CD14-positive monocyte (primary cell): ENCODE results near the gene ZNF790. TPM values are rescaled to one million over a fixed set of nuclear protein-coding genes. Genes with fewer than 3 reads are reported as not detected.

ENCODE experiments used
- DNase-seq, 3 donors: peaks; one replicate each; pipeline ENCODE4 v3.0.0-alpha.2; 2011 to 2022
- H2AFZ ChIP-seq: 2 replicates; pipeline ENCODE4 v1.6.0; 2012; ENCODE audit warnings: mild to moderate bottlenecking, low read depth, low read length, inconsistent platforms; ENCODE audit not compliant: insufficient read depth, poor library complexity, severe bottlenecking
- H3K27ac ChIP-seq, 2 donors: 1 replicate in 1 of 2; 2 replicates in 1 of 2; pipeline ENCODE4 v1.5.1; 2012 to 2013; ENCODE audit warnings: low read length in 2 of 2, control low read depth in 1 of 2, inconsistent platforms in 1 of 2, low read depth in 1 of 2, mild to moderate bottlenecking in 1 of 2
- H3K27me3 ChIP-seq, 2 donors: one replicate each; pipeline versions ENCODE4 v1.6.0 to v1.6.1; 2011 to 2013; ENCODE audit warnings: low read length in 2 of 2; ENCODE audit not compliant: control insufficient read depth in 2 of 2, insufficient read depth in 2 of 2
- H3K36me3 ChIP-seq, 2 donors: replicated peaks in 1 of 2; 1 replicate in 1 of 2; 2 replicates in 1 of 2; pipeline versions ENCODE4 v1.5.1 to v1.6.1; 2012 to 2013; ENCODE audit warnings: low read length in 2 of 2, control low read depth in 1 of 2, inconsistent platforms in 1 of 2, mild to moderate bottlenecking in 1 of 2; ENCODE audit not compliant: insufficient read depth in 2 of 2, control insufficient read depth in 1 of 2
- H3K4me1 ChIP-seq, 2 donors: 1 replicate in 1 of 2; 2 replicates in 1 of 2; pipeline versions ENCODE4 v1.5.1 to v1.6.1; 2012 to 2013; ENCODE audit warnings: low read length in 2 of 2, control low read depth in 1 of 2, inconsistent platforms in 1 of 2, mild to moderate bottlenecking in 1 of 2, moderate library complexity in 1 of 2; ENCODE audit not compliant: insufficient read depth in 2 of 2, control insufficient read depth in 1 of 2
- H3K4me2 ChIP-seq: replicated peaks from 2 replicates; pipeline ENCODE3; 2012; ENCODE audit warnings: low read length, moderate library complexity, mild to moderate bottlenecking; ENCODE audit not compliant: poor library complexity, severe bottlenecking; ENCODE audit errors: extremely low read depth
- H3K4me3 ChIP-seq, 3 experiments: fragments of 200-600 bp in 1 of 3; sonication (generic) in 1 of 3; replicated peaks in 1 of 3; 1 replicate in 2 of 3; 2 replicates in 1 of 3; pipeline ENCODE4 v1.5.1; 2011 to 2013; ENCODE audit warnings: low read length in 3 of 3, mild to moderate bottlenecking in 3 of 3, control low read depth in 2 of 3, low read depth in 2 of 3, inconsistent platforms in 1 of 3, moderate library complexity in 1 of 3
- H3K79me2 ChIP-seq: 2 replicates; pipeline ENCODE4 v1.6.0; 2012; ENCODE audit warnings: mild to moderate bottlenecking, control low read depth, inconsistent platforms, low read length, moderate library complexity; ENCODE audit not compliant: insufficient read depth
- H3K9ac ChIP-seq: 2 replicates; pipeline ENCODE4 v1.6.0; 2017; ENCODE audit warnings: low read length, mild to moderate bottlenecking; ENCODE audit not compliant: insufficient read depth, poor library complexity, severe bottlenecking
- H3K9me3 ChIP-seq, 2 donors: replicated peaks in 1 of 2; 1 replicate in 1 of 2; 2 replicates in 1 of 2; pipeline versions ENCODE4 v1.5.1 to v1.6.1; 2012 to 2013; ENCODE audit warnings: low read length in 2 of 2, control low read depth in 1 of 2; ENCODE audit not compliant: control insufficient read depth in 1 of 2, insufficient read depth in 1 of 2
- H4K20me1 ChIP-seq: 2 replicates; pipeline ENCODE4 v1.6.0; 2012; ENCODE audit warnings: mild to moderate bottlenecking, low read length, control low read depth, moderate library complexity; ENCODE audit not compliant: insufficient read depth
- H3K27ac Mint-ChIP-seq, 7 donors: one replicate each; pipeline ENCODE4 v1.8.0; 2020; ENCODE audit warnings: mild to moderate bottlenecking in 7 of 7, mixed read lengths in 7 of 7, moderate library complexity in 6 of 7, inconsistent platforms in 2 of 7
- H3K27me3 Mint-ChIP-seq, 3 donors: one replicate each; pipeline ENCODE4 v1.8.0; 2021 to 2022; ENCODE audit warnings: low read depth in 3 of 3, mild to moderate bottlenecking in 3 of 3, mixed read lengths in 3 of 3, moderate library complexity in 3 of 3, inconsistent platforms in 1 of 3
- H3K36me3 Mint-ChIP-seq, 2 donors: one replicate each; pipeline ENCODE4 v1.8.0; 2020; ENCODE audit warnings: mixed read lengths in 2 of 2, inconsistent platforms in 1 of 2, mild to moderate bottlenecking in 1 of 2
- H3K4me1 Mint-ChIP-seq: one replicate; pipeline ENCODE4 v1.8.0; 2020; ENCODE audit warnings: mild to moderate bottlenecking, mixed read lengths
- H3K4me3 Mint-ChIP-seq, 2 donors: one replicate each; pipeline ENCODE4 v1.8.0; 2020; ENCODE audit warnings: mild to moderate bottlenecking in 2 of 2, mixed read lengths in 2 of 2, moderate library complexity in 1 of 2
- H3K9me3 Mint-ChIP-seq, 7 donors: one replicate each; pipeline ENCODE4 v1.8.0; 2020 to 2022; ENCODE audit warnings: mixed read lengths in 7 of 7, mild to moderate bottlenecking in 6 of 7, moderate library complexity in 6 of 7, inconsistent platforms in 2 of 7
- CTCF ChIP-seq: fragments of 200-600 bp; IDR thresholded peaks from one replicate; pipeline ENCODE4 v1.8.0; 2022; ENCODE audit warnings: antibody characterized with exemption, mild to moderate bottlenecking
- WGBS: methylation state at CpG from one replicate; pipeline ENCODE4 v1.1.5; 2013; ENCODE audit warnings: missing lambda C conversion rate; ENCODE audit not compliant: insufficient coverage; 5-methylcytosine and 5-hydroxymethylcytosine counted together
- intact Hi-C, 2 donors: fragments of 100-400 bp; cut with micrococcal nuclease; formaldehyde crosslinking; loops; one replicate each; pipeline versions ENCODE4 v1.15.0 to v1.15.1; 2023
- polyA plus RNA-seq, 3 donors: library from polyadenylated mRNA; depleted of rRNA in 1 of 3; unstranded in 2 of 3; stranded (reverse) in 1 of 3; fragments of 300-500 nt in 2 of 3; fragments of >200 nt in 1 of 3; fragmentation: Illumina TruSeq in 2 of 3; gene quantifications; 1 replicate in 2 of 3; 2 replicates in 1 of 3; pipeline ENCODE4 v1.2.3, GENCODE V29; 2012 to 2021

ZNF790 gene
- polyA plus RNA-seq, 3 donors = 0.35 to 2.7 (median 2.3) TPM

- Histone ChIP-seq H3K4me1 (no peaks in the 10 kb centered on the region), H3K4me2 (no peak overlapping the region), H3K9ac (no peak overlapping the region), H3K4me3 (peak overlapping the region in 1 of 3 experiments; percentile 56), H3K27me3 (no peaks in the 10 kb centered on the region), H3K27ac (no peak overlapping the region), H2AFZ (no peak overlapping the region), H4K20me1 (no peaks in the 10 kb centered on the region), H3K36me3 (peaks cover 19 to 79% of the 10 kb centered on the region in 2 donors), H3K9me3 (peaks cover 63 to 99% of the 10 kb centered on the region in 2 donors), H3K79me2 (no peaks in the 10 kb centered on the region)
- Mint-ChIP-seq H3K4me3 (no peak overlapping the region), H3K9me3 (peaks cover 40 to 99% (median 86%) of the 10 kb centered on the region in 7 donors), H3K27ac (no peak overlapping the region), H3K36me3 (peaks cover 39 to 43% of the 10 kb centered on the region in 2 donors), H3K4me1 (no peaks in the 10 kb centered on the region), H3K27me3 (no peaks in the 10 kb centered on the region)
- intact Hi-C loops = no loop called here
- no peak for DNase-seq
- no peak for TF ChIP-seq CTCF
- no CpG with 5 or more reads among the region's 7 CpGs for WGBS
Observed at GRCh38 chr19:36819130-36819630, 19.0 kb downstream of the ZNF790 start.

GRCh38 chr19:36807029-36807428 is 31.2 kb downstream of the ZNF790 start:
- Histone ChIP-seq H3K9me3 (peaks cover 57 to 97% of the 10 kb centered on the region in 2 donors), H3K27ac (no peak overlapping the region), H3K9ac (no peak overlapping the region), H3K4me1 (no peaks in the 10 kb centered on the region), H3K4me2 (no peak overlapping the region), H3K36me3 (peaks cover 0 to 16% of the 10 kb centered on the region in 2 donors), H2AFZ (no peak overlapping the region), H3K27me3 (no peaks in the 10 kb centered on the region), H3K4me3 (no peak overlapping the region), H3K79me2 (no peaks in the 10 kb centered on the region), H4K20me1 (no peaks in the 10 kb centered on the region)
- peaks cover 35 to 90% (median 71%) of the 10 kb centered on the region in 7 donors for H3K9me3 Mint-ChIP-seq
- peaks cover 23 to 31% of the 10 kb centered on the region in 2 donors for H3K36me3 Mint-ChIP-seq
- H3K4me1 Mint-ChIP-seq = no peaks in the 10 kb centered on the region
- H3K4me3 Mint-ChIP-seq = no peak overlapping the region
- H3K27me3 Mint-ChIP-seq = peaks cover 0 to 2% (median 0%) of the 10 kb centered on the region in 3 donors
- TF ChIP-seq CTCF = no peak
- intact Hi-C loops = no loop called here
- DNase-seq = no peak
- no peak overlapping the region for H3K27ac Mint-ChIP-seq
